Cardiac muscle cell (in vitro differentiated cells and primary cell): ENCODE results near the gene IL10RA. TPM values are rescaled to one million over a fixed set of nuclear protein-coding genes. Genes with fewer than 3 reads are reported as not detected.

Experiments
- DNase-seq, 2 donors: peaks; one replicate each; pipeline versions ENCODE4 v3.0.0 to v3.0.0-alpha.2; 2010 to 2017; ENCODE audit warnings: low read depth in 1 of 2, low spot score in 1 of 2
- H3K27ac ChIP-seq: fragments of 200-600 bp; sonication (generic); 2 replicates; pipeline ENCODE4 v1.5.1; 2016
- H3K27me3 ChIP-seq: fragments of 200-600 bp; sonication (generic); 2 replicates; pipeline ENCODE4 v1.6.0; 2016; ENCODE audit warnings: control low read depth
- H3K36me3 ChIP-seq: fragments of 200-600 bp; sonication (generic); 2 replicates; pipeline ENCODE4 v1.5.1; 2016; ENCODE audit warnings: control low read depth
- H3K4me1 ChIP-seq: fragments of 200-600 bp; sonication (generic); 2 replicates; pipeline ENCODE4 v1.8.1; 2017; ENCODE audit warnings: low read depth, mild to moderate bottlenecking, mixed run types
- H3K4me3 ChIP-seq: fragments of 200-600 bp; sonication (generic); 2 replicates; pipeline ENCODE4 v1.5.1; 2016; ENCODE audit warnings: mild to moderate bottlenecking
- H3K9me3 ChIP-seq: fragments of 200-600 bp; sonication (generic); 2 replicates; pipeline ENCODE4 v1.5.1; 2017; ENCODE audit warnings: low read depth, mild to moderate bottlenecking, control low read depth
- CTCF ChIP-seq: IDR thresholded peaks from 2 replicates; pipeline ENCODE4 v1.5.1; 2012; ENCODE audit warnings: low read depth, mild to moderate bottlenecking, low read length
- polyA plus RNA-seq: library from polyadenylated mRNA; unstranded; fragments of >200 nt; fragmentation: Nextera tagmentation; extraction: Ambion mirVana; gene quantifications from 2 replicates; pipeline ENCODE4 v1.2.1, GENCODE V29; 2016
- total RNA-seq: library from RNA; depleted of rRNA; stranded (reverse); fragments of >200 nt; gene quantifications from 2 replicates; pipeline ENCODE4 v1.2.3, GENCODE V29; 2016

The IL10RA gene
- total and polyA plus RNA-seq, 2 experiments from 2014 or later, result not detected

- H3K4me1 ChIP-seq, result no peaks in the 10 kb centered on the region
- peaks cover 7% of the 10 kb centered on the region for H3K27me3 ChIP-seq
- no peak for TF ChIP-seq CTCF
- H3K4me3 ChIP-seq, result no peak overlapping the region
- no peak for DNase-seq
- no peaks in the 10 kb centered on the region for H3K36me3 ChIP-seq
- no peak overlapping the region for H3K27ac ChIP-seq
- H3K9me3 ChIP-seq, result no peaks in the 10 kb centered on the region
Measured at GRCh38 chr11:118049771-118050170, 63.6 kb downstream of the IL10RA start.

DNA sequence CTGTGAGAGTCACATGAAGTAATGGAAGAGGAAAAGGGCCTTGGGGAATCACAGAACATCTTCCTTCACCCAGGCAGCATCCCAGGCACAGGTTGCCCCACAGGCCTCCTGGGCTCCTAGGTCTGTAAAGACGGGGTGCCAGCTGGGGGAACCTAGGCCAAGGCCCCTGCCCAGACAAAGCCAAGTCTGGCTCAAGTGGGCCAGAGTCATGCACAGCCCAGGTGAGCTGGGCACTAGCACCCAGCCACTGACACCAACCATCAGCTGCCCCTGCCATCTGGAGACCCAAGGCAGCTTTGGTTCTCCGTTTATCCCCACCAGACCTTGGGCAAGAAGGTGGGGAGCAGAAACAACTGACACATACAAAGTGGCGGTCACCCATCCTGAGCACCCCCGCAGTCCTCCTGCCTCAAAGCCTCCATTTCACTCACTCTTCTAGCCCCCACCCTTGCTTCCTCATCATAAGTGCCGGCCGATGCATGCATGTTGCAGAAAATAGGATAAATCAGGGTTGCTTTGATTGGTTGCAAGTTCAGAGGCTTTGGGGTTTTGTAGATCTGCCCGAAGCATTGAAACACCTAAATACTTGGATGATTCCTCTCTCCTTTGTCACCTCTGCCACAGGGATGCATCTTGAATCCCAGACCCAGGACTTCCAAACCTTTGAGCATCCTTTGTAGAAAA is 64.2 kb downstream of the IL10RA start:
- no peak overlapping the region for H3K27ac ChIP-seq
- no peaks in the 10 kb centered on the region for H3K9me3 ChIP-seq
- no peak for DNase-seq
- H3K4me3 ChIP-seq, result no peak overlapping the region
- no peak for TF ChIP-seq CTCF
- H3K36me3 ChIP-seq, result no peaks in the 10 kb centered on the region
- peaks cover 4% of the 10 kb centered on the region for H3K27me3 ChIP-seq
- H3K4me1 ChIP-seq, result no peaks in the 10 kb centered on the region

Other genes starting within 250 kb of the IL10RA start
- 0.11 and 1.8 TPM in 2 replicates for gene DSCAML1, start 189.2 kb upstream of the IL10RA start, total RNA-seq
- 0.99 TPM in 1 of 2 replicates, not detected in the other for gene DSCAML1, start 189.2 kb upstream of the IL10RA start, polyA plus RNA-seq
- gene FXYD2, start 161.7 kb upstream of the IL10RA start, total RNA-seq, result 0.07 and 2.4 TPM in 2 replicates
- 2.3 and 4.4 TPM in 2 replicates for gene FXYD2, start 161.7 kb upstream of the IL10RA start, polyA plus RNA-seq
- 324 and 403 TPM in 2 replicates for gene FXYD6, start 109.7 kb upstream of the IL10RA start, total RNA-seq
- gene FXYD6, start 109.7 kb upstream of the IL10RA start, polyA plus RNA-seq, result 310 and 541 TPM in 2 replicates
- 0.04 and 0.66 TPM in 2 replicates for gene TMPRSS13, start 57.0 kb upstream of the IL10RA start, total RNA-seq
- 0.40 TPM in 1 of 2 replicates, not detected in the other for gene TMPRSS13, start 57.0 kb upstream of the IL10RA start, polyA plus RNA-seq
- not detected in 2 replicates for gene TMPRSS4, start 90.7 kb downstream of the IL10RA start, total RNA-seq
- gene TMPRSS4, start 90.7 kb downstream of the IL10RA start, polyA plus RNA-seq, result not detected in 2 replicates
- not detected in 2 replicates for gene SMIM35, start 100.6 kb downstream of the IL10RA start, total RNA-seq
- not detected in 2 replicates for gene SMIM35, start 100.6 kb downstream of the IL10RA start, polyA plus RNA-seq
- gene SCN4B, start 166.4 kb downstream of the IL10RA start, total RNA-seq, result 0.11 and 0.21 TPM in 2 replicates
- 0.39 TPM in 1 of 2 replicates, not detected in the other for gene SCN4B, start 166.4 kb downstream of the IL10RA start, polyA plus RNA-seq
- 1.5 and 2.5 TPM in 2 replicates for gene SCN2B, start 190.2 kb downstream of the IL10RA start, total RNA-seq
- 0.87 and 2.2 TPM in 2 replicates for gene SCN2B, start 190.2 kb downstream of the IL10RA start, polyA plus RNA-seq
- gene JAML, start 238.6 kb downstream of the IL10RA start, total RNA-seq, result not detected in 2 replicates
- gene JAML, start 238.6 kb downstream of the IL10RA start, polyA plus RNA-seq, result not detected in 2 replicates